Cerebellar nuclear complex (tissue), 1 donor: ENCODE measurements around the gene POU2F1.

Source experiments
- DNase-seq, 2 experiments: peaks; one replicate each; lab custom pipeline; 2025; lab: John Stamatoyannopoulos, UW

POU2F1 gene

GRCh38 chr1:167467126-167467710 is 246.5 kb downstream of the POU2F1 start:
- no peak for DNase-seq

- no peak for DNase-seq
These were observed 247.1 kb downstream of the POU2F1 start for GRCh38 chr1:167467752-167468151.

GRCh38 chr1:167469280-167469965 is 248.7 kb downstream of the POU2F1 start:
- DNase-seq = no peak

GRCh38 chr1:167471568-167471967 is 250.9 kb downstream of the POU2F1 start:
- no peak for DNase-seq

- no peak for DNase-seq
These were observed 252.3 kb downstream of the POU2F1 start for GRCh38 chr1:167472752-167473521.

- DNase-seq = no peak
These were observed 253.1 kb downstream of the POU2F1 start for GRCh38 chr1:167473761-167474160.

GRCh38 chr1:167474191-167474641 is 253.5 kb downstream of the POU2F1 start:
- no peak for DNase-seq

GRCh38 chr1:167476061-167476460 is 255.4 kb downstream of the POU2F1 start:
- DNase-seq = no peak
